KMS-11 (cell line): ENCODE measurements around the gene UGGT1.

Source experiments
- H2AFZ ChIP-seq: fragments of 200-600 bp; sonication (generic); 2 replicates; pipeline ENCODE4 v1.6.1; 2016; ENCODE audit warnings: antibody characterized with exemption, mixed run types, low read depth
- H3K27ac ChIP-seq: fragments of 200-600 bp; sonication (generic); 2 replicates; pipeline ENCODE4 v1.6.1; 2016; ENCODE audit warnings: mild to moderate bottlenecking, mixed run types
- H3K27me3 ChIP-seq: fragments of 200-600 bp; sonication (generic); 2 replicates; pipeline ENCODE4 v1.6.1; 2017; ENCODE audit warnings: mild to moderate bottlenecking, low read depth, mixed run types, moderate library complexity; ENCODE audit not compliant: insufficient read depth
- H3K36me3 ChIP-seq: fragments of 200-600 bp; sonication (generic); 2 replicates; pipeline ENCODE4 v1.6.1; 2017; ENCODE audit warnings: mild to moderate bottlenecking, mixed run types; ENCODE audit not compliant: insufficient read depth
- H3K4me1 ChIP-seq: fragments of 200-600 bp; sonication (generic); 2 replicates; pipeline ENCODE4 v1.6.1; 2016; ENCODE audit warnings: mild to moderate bottlenecking, low read depth, mixed run types; ENCODE audit not compliant: poor library complexity, severe bottlenecking
- H3K4me2 ChIP-seq: fragments of 200-600 bp; sonication (generic); 2 replicates; pipeline ENCODE4 v1.7.0; 2016; ENCODE audit warnings: mild to moderate bottlenecking, mixed run types
- H3K4me3 ChIP-seq: fragments of 200-600 bp; sonication (generic); IDR thresholded peaks from 2 replicates; pipeline ENCODE4 v1.6.1; 2017; ENCODE audit warnings: low read depth, low read length, mixed read lengths; ENCODE audit not compliant: insufficient read depth
- H3K79me2 ChIP-seq: fragments of 200-600 bp; sonication (generic); 2 replicates; pipeline ENCODE4 v1.6.1; 2016; ENCODE audit warnings: low read depth, mixed run types; ENCODE audit not compliant: insufficient read depth
- H3K9ac ChIP-seq: fragments of 200-600 bp; sonication (generic); 2 replicates; pipeline ENCODE4 v1.6.1; 2016; ENCODE audit warnings: mild to moderate bottlenecking, mixed run types
- H4K20me1 ChIP-seq: fragments of 200-600 bp; sonication (generic); 2 replicates; pipeline ENCODE4 v1.6.1; 2016; ENCODE audit warnings: mild to moderate bottlenecking, mixed run types; ENCODE audit not compliant: insufficient read depth
- CTCF ChIP-seq: fragments of 200-600 bp; sonication (generic); conservative IDR thresholded peaks from 2 replicates; pipeline ENCODE4 v1.6.1; 2017; ENCODE audit warnings: low read depth, mild to moderate bottlenecking, antibody characterized with exemption, low read length, moderate library complexity, mixed read lengths

Gene UGGT1

GRCh38 chr2:128076461-128077106 is 14.4 kb upstream of the UGGT1 start:
- H4K20me1 ChIP-seq, result no peaks in the 10 kb centered on the region
- no peaks in the 10 kb centered on the region for H3K36me3 ChIP-seq
- no peak overlapping the region for H3K9ac ChIP-seq
- H3K4me3 ChIP-seq, result no peak overlapping the region
- H3K4me2 ChIP-seq, result no peak overlapping the region
- H3K4me1 ChIP-seq, result no peaks in the 10 kb centered on the region
- H3K27ac ChIP-seq, result no peak overlapping the region
- H2AFZ ChIP-seq, result no peak overlapping the region
- TF ChIP-seq CTCF, result no peak
- no peaks in the 10 kb centered on the region for H3K27me3 ChIP-seq
- no peaks in the 10 kb centered on the region for H3K79me2 ChIP-seq

- no peak for TF ChIP-seq CTCF
- H3K9ac ChIP-seq, result no peak overlapping the region
- H3K4me3 ChIP-seq, result no peak overlapping the region
- H3K4me2 ChIP-seq, result no peak overlapping the region
- H3K27me3 ChIP-seq, result no peaks in the 10 kb centered on the region
- no peaks in the 10 kb centered on the region for H3K36me3 ChIP-seq
- no peak overlapping the region for H2AFZ ChIP-seq
- H3K79me2 ChIP-seq, result no peaks in the 10 kb centered on the region
- H3K4me1 ChIP-seq, result no peaks in the 10 kb centered on the region
- H4K20me1 ChIP-seq, result no peaks in the 10 kb centered on the region
- no peak overlapping the region for H3K27ac ChIP-seq
These were observed 6.2 kb upstream of the UGGT1 start for GRCh38 chr2:128084757-128085156.

- Histone ChIP-seq H4K20me1 (no peaks in the 10 kb centered on the region), H3K9ac (no peak overlapping the region), H3K4me3 (no peak overlapping the region), H2AFZ (no peak overlapping the region), H3K27me3 (no peaks in the 10 kb centered on the region), H3K79me2 (0 out of 2 replicates have a peak, but pooled peaks cover under 1% of the 10 kb centered on the region), H3K36me3 (no peaks in the 10 kb centered on the region), H3K4me2 (no peak overlapping the region), H3K27ac (no peak overlapping the region), H3K4me1 (no peaks in the 10 kb centered on the region)
- TF ChIP-seq CTCF, result no peak
These were observed 4.8 kb upstream of the UGGT1 start for GRCh38 chr2:128086244-128086643.

- Histone ChIP-seq H3K4me3 (no peak overlapping the region), H3K4me2 (peak overlapping the region; percentile 55), H3K27ac (peak overlapping the region; percentile 40; the same call in 1 of the 2 replicates), H3K79me2 (peaks cover 34% of the 10 kb centered on the region), H3K27me3 (no peaks in the 10 kb centered on the region), H4K20me1 (no peaks in the 10 kb centered on the region), H3K4me1 (peaks cover 22% of the 10 kb centered on the region), H2AFZ (peak overlapping the region; percentile 63), H3K9ac (peak overlapping the region; percentile 82; the same call in 1 of the 2 replicates), H3K36me3 (no peaks in the 10 kb centered on the region)
- no peak for TF ChIP-seq CTCF
These were observed 440 bp upstream of the UGGT1 start for GRCh38 chr2:128090575-128090944.
